Heart left ventricle (tissue), 13 donors: ENCODE data around the gene OR2J2.

Source experiments
- CTCF ChIP-seq, 12 donors: fragments of 200-600 bp; sonication (generic) in 4 of 12; IDR thresholded peaks; one replicate each; pipeline versions ENCODE4 v1.5.0 to v1.8.0; 2018 to 2022; ENCODE audit warnings: antibody characterized with exemption in 12 of 12, mild to moderate bottlenecking in 5 of 12
- POLR2A ChIP-seq, 2 donors: fragments of 450-650 bp; IDR thresholded peaks; one replicate each; pipeline ENCODE4 v1.6.1; 2017; ENCODE audit warnings: antibody characterized with exemption in 2 of 2, mild to moderate bottlenecking in 2 of 2, moderate library complexity in 2 of 2
- donor health status: ischemic (EF 13 %, LVEDD 7.1; RV severe dilation, severe dysfunction).
- donor health status: DM: no; HTN: yes; CAD: no.
- donor health status: DM: no; HTN: no; CAD: no.
- donor health status: ischemic (EF 25% LVEDD 6.9; RV normal size, moderate dysfunction).
- donor health status: ischemic (EF 25% LVEDD 5.7; RV mildly dilated, moderate dysfunction).
- donor health status: ischemic (EF 35%, LVEDD 5.7; RV mildly dilated, moderate dysfunction).
- donor health status: nonischemic (EF 11% LVEDD 7.7; RV severe dilation, severe dysfunction).
- donor health status: DM: yes; HTN: yes; CAD: no.
- donor health status: PGD.
- donor health status: ischemic (EF 29% LVEDD 5.4; RV normal size, mild dysfunction).
- donor health status: nonischemic (EF 23%, LVEDD 6.1; RV moderate dilation, normal function).

- TF ChIP-seq CTCF (IDR thresholded peaks at IDR 0.05) (no peak), POLR2A (IDR thresholded peaks at IDR 0.05) (no peak)
Measured at GRCh38 chr6:29141606-29142005, 29.1 kb upstream of the OR2J2 start.
